ENCODE results near the gene MCF2. TPM values are rescaled to one million over a fixed set of nuclear protein-coding genes. Genes with fewer than 3 reads are reported as not detected.

The MCF2 gene
- total and polyA plus RNA-seq, 2 of the 8 experiments (the other 6 are each of a cell fraction or from before 2014, with no cell fraction given): 0.30 to 0.71 TPM

GRCh38 chrX:139585613-139586012, 122.4 kb downstream of the MCF2 start (continued):
- TF ChIP-seq PHF8 (conservative IDR thresholded peaks at IDR 0.05; ENCODE audit: low read depth, low read length): no peak
- no peak for TF ChIP-seq SP2 (IDR thresholded peaks at IDR 0.05; ENCODE audit: low read length)
